Keratinocyte (primary cell): Measurements from ENCODE around the gene TTBK1.

Experiments used
- CTCF ChIP-seq, 3 experiments: IDR thresholded peaks in 1 of 3; conservative IDR thresholded peaks in 1 of 3; optimal IDR thresholded peaks in 1 of 3; 2 replicates in 2 of 3; 3 replicates in 1 of 3; pipeline versions ENCODE3 to v1.5.1; 2011; ENCODE audit warnings: low read length in 3 of 3, mild to moderate bottlenecking in 3 of 3, moderate library complexity in 2 of 3, control low read depth in 1 of 3, inconsistent platforms in 1 of 3; ENCODE audit not compliant: insufficient read depth in 2 of 3; ENCODE audit errors: extremely low read depth in 1 of 3
- EZH2 ChIP-seq: IDR thresholded peaks from one replicate; pipeline ENCODE4 v1.6.1; 2012; ENCODE audit warnings: inconsistent platforms, mild to moderate bottlenecking, low read length, moderate library complexity

GRCh38 chr6:43294536-43294935 is 51.3 kb downstream of the TTBK1 start:
- TF ChIP-seq EZH2 (no peak), CTCF (optimal IDR thresholded peaks at IDR 0.05 in 1 of 3, IDR thresholded peaks at IDR 0.05 in 1 of 3, conservative IDR thresholded peaks at IDR 0.05 in 1 of 3; ENCODE audit: extremely low read depth in 1 of 3, insufficient read depth in 2 of 3, low read length in 3 of 3) (no peak)
